Measurements from ENCODE around the gene ZBTB9.

- TF ChIP-seq POLR2A (IDR thresholded peaks at IDR 0.05): no peak
- no peak for TF ChIP-seq CTCF (IDR thresholded peaks at IDR 0.05)
These were observed 48.1 kb downstream of the ZBTB9 start for GRCh38 chr6:33502486-33502885.

Data from lower leg skin (tissue), 3 donors.